IMR-90 (cell line): ENCODE data around the gene CNST. TPM values are rescaled to one million over a fixed set of nuclear protein-coding genes. Genes with fewer than 3 reads are reported as not detected.
A peak's percentile ranks its signal among the peaks of the same experiment; 100 is the strongest.

Source experiments
- ATAC-seq: fragments of 200-7000 bp; cut with Tn5 transposase; 2 replicates; pipeline ENCODE4 v1.9.1; 2020; ENCODE audit warnings: low read depth, mild to moderate bottlenecking, moderate library complexity
- BruUV-seq: library from RNA; stranded (reverse); fragments of 400-500 nt; replicated peaks from 2 replicates; lab custom pipeline; 2021; lab: Mats Ljungman, UMichigan
- CTCF ChIA-PET: fragments of 300-600 bp; formaldehyde crosslinking; extraction: SDS; loops from one replicate; lab custom pipeline; 2021; ENCODE audit warnings: antibody characterized with exemption; lab: Yijun Ruan, JAX
- POLR2A ChIA-PET: fragments of 300-600 bp; sonication (Branson Sonifier 250); formaldehyde crosslinking; loops from one replicate; lab custom pipeline; 2022; ENCODE audit warnings: antibody characterized with exemption; ENCODE audit not compliant: unreplicated experiment; lab: Charles Lee
- DNase-seq: peaks from one replicate; pipeline ENCODE4 v3.0.0; 2013
- H2AFZ ChIP-seq: replicated peaks from 2 replicates; pipeline ENCODE3; 2013; ENCODE audit warnings: low read length, mild to moderate bottlenecking; ENCODE audit not compliant: poor library complexity
- H2AK5ac ChIP-seq: 2 replicates; pipeline ENCODE4 v1.6.1; 2013; ENCODE audit warnings: low read depth, low read length, inconsistent platforms
- H2AK9ac ChIP-seq: replicated peaks from 2 replicates; pipeline ENCODE3; 2013; ENCODE audit warnings: mild to moderate bottlenecking, low read depth, low read length, moderate library complexity; ENCODE audit not compliant: poor library complexity
- H2BK120ac ChIP-seq: 2 replicates; pipeline ENCODE4 v1.6.1; 2013; ENCODE audit warnings: low read depth, low read length, inconsistent platforms
- H2BK15ac ChIP-seq: 3 replicates; pipeline ENCODE4 v1.6.1; 2013; ENCODE audit warnings: low read depth, low read length, inconsistent platforms
- H2BK20ac ChIP-seq: 2 replicates; pipeline ENCODE4 v1.6.1; 2013; ENCODE audit warnings: low read depth, mild to moderate bottlenecking, inconsistent platforms, low read length, moderate library complexity
- H2BK5ac ChIP-seq: 2 replicates; pipeline ENCODE4 v1.6.1; 2013; ENCODE audit warnings: mild to moderate bottlenecking, low read depth, low read length, inconsistent platforms; ENCODE audit not compliant: poor library complexity, severe bottlenecking
- H3K14ac ChIP-seq: replicated peaks from 2 replicates; pipeline ENCODE4 v1.6.1; 2013; ENCODE audit warnings: low read depth, low read length, inconsistent platforms
- H3K18ac ChIP-seq: 2 replicates; pipeline ENCODE4 v1.6.1; 2013; ENCODE audit warnings: low read depth, low read length, control low read depth
- H3K23ac ChIP-seq: 2 replicates; pipeline ENCODE4 v1.6.1; 2013; ENCODE audit warnings: low read depth, low read length, inconsistent platforms
- H3K27ac ChIP-seq: 2 replicates; pipeline ENCODE4 v1.5.1; 2013; ENCODE audit warnings: mild to moderate bottlenecking, control low read depth, low read length; ENCODE audit not compliant: insufficient read depth
- H3K27me3 ChIP-seq: 2 replicates; pipeline ENCODE4 v1.6.1; 2013; ENCODE audit warnings: low read length; ENCODE audit not compliant: control insufficient read depth, insufficient read depth
- H3K36me3 ChIP-seq: 2 replicates; pipeline ENCODE4 v1.6.1; 2013; ENCODE audit warnings: low read length, mixed read lengths; ENCODE audit not compliant: control insufficient read depth, insufficient read depth
- H3K4ac ChIP-seq: 2 replicates; pipeline ENCODE4 v1.6.1; 2013; ENCODE audit warnings: low read depth, low read length, inconsistent platforms
- H3K4me1 ChIP-seq: 2 replicates; pipeline ENCODE4 v1.6.1; 2013; ENCODE audit warnings: low read length, mixed read lengths; ENCODE audit not compliant: control insufficient read depth, insufficient read depth
- H3K4me2 ChIP-seq: 2 replicates; pipeline ENCODE4 v1.6.1; 2013; ENCODE audit warnings: low read depth, mild to moderate bottlenecking, control low read depth, low read length, moderate library complexity
- H3K4me3 ChIP-seq: 2 replicates; pipeline ENCODE4 v1.5.1; 2013; ENCODE audit warnings: low read depth, mild to moderate bottlenecking, control low read depth, low read length, moderate library complexity; ENCODE audit not compliant: insufficient read depth
- H3K56ac ChIP-seq: 2 replicates; pipeline ENCODE4 v1.6.1; 2013; ENCODE audit warnings: low read length, inconsistent platforms; ENCODE audit not compliant: insufficient read depth; ENCODE audit errors: extremely low read depth
- H3K79me1 ChIP-seq, 2 experiments: 2 replicates each; pipeline ENCODE4 v1.6.1; 2013; ENCODE audit warnings: low read length in 2 of 2, inconsistent platforms in 1 of 2, low read depth in 1 of 2
- H3K9ac ChIP-seq: 2 replicates; pipeline ENCODE4 v1.6.1; 2013; ENCODE audit warnings: low read depth, low read length, control low read depth
- H3K9me1 ChIP-seq: 2 replicates; pipeline ENCODE4 v1.6.1; 2013; ENCODE audit warnings: low read length, inconsistent platforms; ENCODE audit not compliant: insufficient read depth
- H3K9me3 ChIP-seq: 2 replicates; pipeline ENCODE4 v1.6.1; 2013; ENCODE audit warnings: low read length; ENCODE audit not compliant: control insufficient read depth, insufficient read depth
- H4K20me1 ChIP-seq: 2 replicates; pipeline ENCODE4 v1.6.1; 2013; ENCODE audit warnings: low read length, inconsistent platforms; ENCODE audit not compliant: insufficient read depth
- H4K5ac ChIP-seq: 2 replicates; pipeline ENCODE4 v1.6.1; 2013; ENCODE audit warnings: mild to moderate bottlenecking, low read depth, low read length, control low read depth
- H4K8ac ChIP-seq, 2 experiments: 2 replicates each; pipeline ENCODE4 v1.6.1; 2013; ENCODE audit warnings: low read depth in 2 of 2, low read length in 2 of 2, control low read depth in 1 of 2, inconsistent platforms in 1 of 2
- H4K91ac ChIP-seq: 2 replicates; pipeline ENCODE4 v1.6.1; 2013; ENCODE audit warnings: low read depth, low read length, inconsistent platforms; ENCODE audit not compliant: insufficient read depth
- BHLHE40 ChIP-seq: fragments of 150-350 bp; IDR thresholded peaks from 2 replicates; pipeline ENCODE4 v1.6.1; 2016; ENCODE audit warnings: mild to moderate bottlenecking, low read depth, low read length
- CEBPB ChIP-seq: IDR thresholded peaks from 2 replicates; pipeline ENCODE4 v1.6.1; 2012; ENCODE audit warnings: low read depth, low read length, improper control_type of control experiment
- CHD1 ChIP-seq: IDR thresholded peaks from 2 replicates; pipeline ENCODE4 v1.6.1; 2012; ENCODE audit warnings: low read depth, low read length, improper control_type of control experiment
- CTCF ChIP-seq: conservative IDR thresholded peaks from 2 replicates; pipeline ENCODE4 v1.5.1; 2012; ENCODE audit warnings: mild to moderate bottlenecking, low read depth, low read length, improper control_type of control experiment
- FOS ChIP-seq: fragments of 150-350 bp; IDR thresholded peaks from 2 replicates; pipeline ENCODE4 v1.6.1; 2016; ENCODE audit warnings: low read depth, low read length
- MAZ ChIP-seq: IDR thresholded peaks from 2 replicates; pipeline ENCODE4 v1.6.1; 2012; ENCODE audit warnings: low read depth, mild to moderate bottlenecking, low read length, improper control_type of control experiment, moderate library complexity, borderline replicate concordance
- NFE2L2 ChIP-seq: fragments of 150-350 bp; IDR thresholded peaks from 2 replicates; pipeline ENCODE4 v1.6.1; 2016; ENCODE audit warnings: low read depth, mild to moderate bottlenecking, low read length
- POLR2A ChIP-seq: IDR thresholded peaks from 2 replicates; pipeline ENCODE4 v1.6.1; 2012; ENCODE audit warnings: mild to moderate bottlenecking, low read depth, low read length
- RAD21 ChIP-seq: IDR thresholded peaks from 2 replicates; pipeline ENCODE4 v1.6.1; 2012; ENCODE audit warnings: low read length, improper control_type of control experiment
- RCOR1 ChIP-seq: IDR thresholded peaks from 2 replicates; pipeline ENCODE4 v1.6.1; 2012; ENCODE audit warnings: mild to moderate bottlenecking, low read length, improper control_type of control experiment; ENCODE audit not compliant: insufficient replicate concordance
- RFX5 ChIP-seq: IDR thresholded peaks from 2 replicates; pipeline ENCODE4 v1.8.0; 2012; ENCODE audit warnings: low read depth, mild to moderate bottlenecking, low read length, moderate library complexity
- WGBS, 2 experiments: methylation state at CpG; one replicate each; pipeline versions ENCODE4 v1.1.5 to v1.1.7; 2013; ENCODE audit warnings: missing lambda C conversion rate in 2 of 2; ENCODE audit not compliant: insufficient read length in 1 of 2; ENCODE audit errors: extremely low coverage in 2 of 2; 5-methylcytosine and 5-hydroxymethylcytosine counted together
- dilution Hi-C: fragments of 300-500 bp; cut with HindIII; formaldehyde crosslinking; loops from one replicate; pipeline ENCODE4 v1.14.3; 2018; ENCODE audit warnings: low sequenced_read_pairs; ENCODE audit not compliant: unreplicated experiment
- in situ Hi-C: fragments of 300-500 bp; cut with MboI; formaldehyde crosslinking; loops from 3 replicates; pipeline ENCODE4 v1.14.3; 2019; ENCODE audit warnings: low sequenced_read_pairs, inconsistent platforms, mixed read lengths
- intact Hi-C: fragments of 100-400 bp; cut with micrococcal nuclease; formaldehyde crosslinking; loops from 2 replicates; pipeline ENCODE4 v1.10.0; 2022
- polyA plus RNA-seq, 3 experiments: library from polyadenylated mRNA; depleted of rRNA; stranded (reverse); fragments of >200 nt; gene quantifications; 2 replicates each; pipeline ENCODE4 v1.2.3, GENCODE V29; 2012; ENCODE audit warnings: low replicate concordance in 1 of 3
- total RNA-seq: library from RNA; depleted of rRNA; stranded (reverse); fragments of >200 nt; gene quantifications from 2 replicates; pipeline ENCODE4 v1.2.3, GENCODE V29; 2012
- TF ChIP-seq, protein P1 (sequence below): fragments of 150-350 bp; IDR thresholded peaks from 2 replicates; pipeline ENCODE4 v1.6.1; 2017; ENCODE audit warnings: mild to moderate bottlenecking, antibody characterized with exemption, low read length, low read depth
- TF ChIP-seq, protein P2 (sequence below): fragments of 150-350 bp; IDR thresholded peaks from 2 replicates; pipeline ENCODE4 v1.6.1; 2016; ENCODE audit warnings: low read depth, mild to moderate bottlenecking, low read length, moderate library complexity, borderline replicate concordance

Gene CNST
- total and polyA plus RNA-seq, 2 of the 4 experiments (the other 2 are of a cell fraction), result 15.4 to 25.5 TPM

GRCh38 chr1:246608616-246609376, 42.5 kb downstream of the CNST start:
- in situ Hi-C loops, result no loop called here
- H3K9me1 ChIP-seq, result peaks cover 4% of the 10 kb centered on the region
- peak overlapping the region; percentile 38 for H2AK9ac ChIP-seq
- H3K4ac ChIP-seq, result peak overlapping the region; percentile 75
- H4K8ac ChIP-seq, result peak overlapping the region; percentile 3 to 54; a peak in 2 of 4 replicates
- peak overlapping the region; percentile 41 for H2BK120ac ChIP-seq
- no peaks in the 10 kb centered on the region for H4K20me1 ChIP-seq
- H3K23ac ChIP-seq, result peak overlapping the region; percentile 2
- peaks cover 8% of the 10 kb centered on the region for H3K4me1 ChIP-seq
- peaks cover 8 to 62% of the 10 kb centered on the region in 2 experiments for H3K79me1 ChIP-seq
- intact Hi-C loops, result loop anchor here (2.0 kb wide), 1 partner anchor 42 kb away; the partner anchor contains the start of genes CNST and TFB2M
- POLR2A ChIA-PET, result interaction anchor here (0.5 to 0.7 kb wide), 2 partner anchors 43 to 1753 kb away, joined by 3 read pairs; partner anchors contain the start of genes CNST and TFB2M
- H3K56ac ChIP-seq, result no peak overlapping the region
- peak overlapping the region; percentile 9 for H2AFZ ChIP-seq
- BruUV-seq, result no TSS peak
- peak overlapping the region; percentile 2; the same call in 2 of the 3 replicates for H2BK15ac ChIP-seq
- H3K4me3 ChIP-seq, result no peak overlapping the region
- H2BK20ac ChIP-seq, result peak overlapping the region; percentile 65; the same call in 1 of the 2 replicates
- H4K5ac ChIP-seq, result peak overlapping the region; percentile 32
- H3K14ac ChIP-seq, result peak overlapping the region; percentile 7
- peak overlapping the region; percentile 78 for H2BK5ac ChIP-seq
- H4K91ac ChIP-seq, result peak overlapping the region; percentile 25; the same call in 1 of the 2 replicates
- peak; percentile 94 for ATAC-seq
- peak overlapping the region; percentile 62 for H3K27ac ChIP-seq
- H2AK5ac ChIP-seq, result peak overlapping the region; percentile 10; the same call in 1 of the 2 replicates
- peak overlapping the region; percentile 28 for H3K4me2 ChIP-seq
- CTCF ChIA-PET, result interaction anchor here (0.6 kb wide), 2 partner anchors 42 to 91 kb away, joined by 3 read pairs; partner anchors contain the start of genes CNST and TFB2M
- H3K9ac ChIP-seq, result no peak overlapping the region
- no peaks in the 10 kb centered on the region for H3K27me3 ChIP-seq
- 29% methylated on average over 4 of the region's 18 CpGs; no CpG with 5 or more reads in 1 of the 2 experiments for WGBS, 2 experiments
- dilution Hi-C loops, result no loop called here
- peak; percentile 97 for DNase-seq
- no peaks in the 10 kb centered on the region; the same call in 1 of the 2 replicates for H3K9me3 ChIP-seq
- H3K36me3 ChIP-seq, result no peaks in the 10 kb centered on the region
- H3K18ac ChIP-seq, result peak overlapping the region; percentile 40
- TF ChIP-seq POLR2A (no peak), MAZ (peak; percentile 81; the same call in 1 of the 2 replicates), CHD1 (no peak), RCOR1 (no peak), NFE2L2 (0 out of 2 replicates have a peak, but pooled peaks have one; percentile 5), RFX5 (no peak), RAD21 (peak; percentile 49), CTCF (peak; percentile 43), BHLHE40 (peak; percentile 99), CEBPB (peak; percentile 85), FOS (peak; percentile 28; the same call in 1 of the 2 replicates)
- TF ChIP-seq, protein P1, sequence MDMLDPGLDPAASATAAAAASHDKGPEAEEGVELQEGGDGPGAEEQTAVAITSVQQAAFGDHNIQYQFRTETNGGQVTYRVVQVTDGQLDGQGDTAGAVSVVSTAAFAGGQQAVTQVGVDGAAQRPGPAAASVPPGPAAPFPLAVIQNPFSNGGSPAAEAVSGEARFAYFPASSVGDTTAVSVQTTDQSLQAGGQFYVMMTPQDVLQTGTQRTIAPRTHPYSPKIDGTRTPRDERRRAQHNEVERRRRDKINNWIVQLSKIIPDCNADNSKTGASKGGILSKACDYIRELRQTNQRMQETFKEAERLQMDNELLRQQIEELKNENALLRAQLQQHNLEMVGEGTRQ, result peak; percentile 91
- TF ChIP-seq, protein P2, sequence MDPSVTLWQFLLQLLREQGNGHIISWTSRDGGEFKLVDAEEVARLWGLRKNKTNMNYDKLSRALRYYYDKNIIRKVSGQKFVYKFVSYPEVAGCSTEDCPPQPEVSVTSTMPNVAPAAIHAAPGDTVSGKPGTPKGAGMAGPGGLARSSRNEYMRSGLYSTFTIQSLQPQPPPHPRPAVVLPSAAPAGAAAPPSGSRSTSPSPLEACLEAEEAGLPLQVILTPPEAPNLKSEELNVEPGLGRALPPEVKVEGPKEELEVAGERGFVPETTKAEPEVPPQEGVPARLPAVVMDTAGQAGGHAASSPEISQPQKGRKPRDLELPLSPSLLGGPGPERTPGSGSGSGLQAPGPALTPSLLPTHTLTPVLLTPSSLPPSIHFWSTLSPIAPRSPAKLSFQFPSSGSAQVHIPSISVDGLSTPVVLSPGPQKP, result no peak
